T-cell (primary cell): Measurements from ENCODE around the gene CLCA4. TPM values are rescaled to one million over a fixed set of nuclear protein-coding genes. Genes with fewer than 3 reads are reported as not detected.
A peak's percentile ranks its signal among the peaks of the same experiment; 100 is the strongest.

Source experiments
- ATAC-seq, 4 experiments: fragments of 200-7000 bp in 3 of 4; fragments of 150-1000 bp in 1 of 4; cut with Tn5 transposase; replicated peaks in 1 of 4; 1 replicate in 3 of 4; 2 replicates in 1 of 4; pipeline ENCODE4 v1.10.0; 2021; ENCODE audit warnings: moderate library complexity in 3 of 4, mild to moderate bottlenecking in 2 of 4, moderate number of reproducible peaks in 1 of 4
- CTCF ChIA-PET, 2 donors: fragments of 300-600 bp; sonication (Branson Sonifier 250); formaldehyde crosslinking; loops; one replicate each; lab custom pipeline; 2022; ENCODE audit warnings: antibody characterized with exemption in 2 of 2; lab: Charles Lee
- POLR2A ChIA-PET, 2 donors: fragments of 300-600 bp; sonication (Branson Sonifier 250); formaldehyde crosslinking; loops; one replicate each; lab custom pipeline; 2022; ENCODE audit warnings: antibody characterized with exemption in 2 of 2; lab: Charles Lee
- DNase-seq, 35 experiments: peaks; one replicate each; pipeline versions ENCODE4 v3.0.0 to v3.0.0-alpha.2; 2013 to 2023
- H3K27ac ChIP-seq: one replicate; pipeline ENCODE4 v1.5.1; 2013; ENCODE audit warnings: low read length
- H3K27me3 ChIP-seq, 2 experiments: replicated peaks in 1 of 2; 1 replicate in 1 of 2; 2 replicates in 1 of 2; pipeline versions ENCODE4 v1.6.1 to v1.7.0; 2013; ENCODE audit warnings: low read length in 1 of 2, mixed read lengths in 1 of 2; ENCODE audit not compliant: control insufficient read depth in 2 of 2, insufficient read depth in 2 of 2; ENCODE audit errors: extremely low read depth in 1 of 2
- H3K36me3 ChIP-seq, 2 donors: 1 replicate in 1 of 2; 2 replicates in 1 of 2; pipeline versions ENCODE4 v1.6.1 to v1.7.0; 2013; ENCODE audit warnings: low read length in 1 of 2; ENCODE audit not compliant: control insufficient read depth in 2 of 2, insufficient read depth in 1 of 2; ENCODE audit errors: extremely low read depth in 1 of 2
- H3K4me1 ChIP-seq, 2 experiments: 1 replicate in 1 of 2; 2 replicates in 1 of 2; pipeline versions ENCODE4 v1.6.1 to v1.7.0; 2013; ENCODE audit warnings: low read length in 2 of 2, mixed read lengths in 1 of 2; ENCODE audit not compliant: insufficient read depth in 2 of 2, control insufficient read depth in 1 of 2; ENCODE audit errors: extremely low read depth in 1 of 2
- H3K4me3 ChIP-seq, 2 donors: 1 replicate in 1 of 2; 2 replicates in 1 of 2; pipeline versions ENCODE4 v1.5.1 to v1.7.0; 2013; ENCODE audit warnings: mild to moderate bottlenecking in 2 of 2, low read length in 1 of 2, moderate library complexity in 1 of 2; ENCODE audit not compliant: control insufficient read depth in 1 of 2; ENCODE audit errors: extremely low read depth in 1 of 2
- H3K9me3 ChIP-seq: 2 replicates; pipeline ENCODE4 v1.7.0; 2013
- H3K27ac Mint-ChIP-seq, 2 donors: one replicate each; pipeline ENCODE4 v1.8.0; 2020 to 2021; ENCODE audit warnings: mild to moderate bottlenecking in 2 of 2, mixed read lengths in 2 of 2
- H3K27me3 Mint-ChIP-seq, 2 donors: one replicate each; pipeline ENCODE4 v1.8.0; 2021 to 2022; ENCODE audit warnings: mixed read lengths in 2 of 2
- H3K36me3 Mint-ChIP-seq: one replicate; pipeline ENCODE4 v1.8.0; 2021; ENCODE audit warnings: mixed read lengths
- H3K4me1 Mint-ChIP-seq, 3 donors: one replicate each; pipeline ENCODE4 v1.8.0; 2020 to 2022; ENCODE audit warnings: mixed read lengths in 3 of 3, mild to moderate bottlenecking in 1 of 3
- H3K4me3 Mint-ChIP-seq, 3 donors: one replicate each; pipeline ENCODE4 v1.8.0; 2020 to 2022; ENCODE audit warnings: mild to moderate bottlenecking in 3 of 3, mixed read lengths in 3 of 3, moderate library complexity in 3 of 3
- H3K9me3 Mint-ChIP-seq, 3 donors: one replicate each; pipeline ENCODE4 v1.8.0; 2020 to 2022; ENCODE audit warnings: mixed read lengths in 3 of 3
- WGBS: methylation state at CpG from one replicate; pipeline ENCODE4 v1.1.5; 2013; ENCODE audit warnings: missing lambda C conversion rate; ENCODE audit not compliant: insufficient coverage; 5-methylcytosine and 5-hydroxymethylcytosine counted together
- total RNA-seq, 35 experiments: library from RNA in 6 of 35; stranded (reverse) in 6 of 35; fragments of 120-200 nt in 1 of 35; gene quantifications; one replicate each; pipeline versions ENCODE4 v1.2.1 to v1.2.4 and lab custom pipeline; 2013 to 2026

CLCA4 gene
- total RNA-seq, 5 donors from 2014 or later (not counting 1 experiment from before 2014, with no cell fraction given) = not detected

DNA sequence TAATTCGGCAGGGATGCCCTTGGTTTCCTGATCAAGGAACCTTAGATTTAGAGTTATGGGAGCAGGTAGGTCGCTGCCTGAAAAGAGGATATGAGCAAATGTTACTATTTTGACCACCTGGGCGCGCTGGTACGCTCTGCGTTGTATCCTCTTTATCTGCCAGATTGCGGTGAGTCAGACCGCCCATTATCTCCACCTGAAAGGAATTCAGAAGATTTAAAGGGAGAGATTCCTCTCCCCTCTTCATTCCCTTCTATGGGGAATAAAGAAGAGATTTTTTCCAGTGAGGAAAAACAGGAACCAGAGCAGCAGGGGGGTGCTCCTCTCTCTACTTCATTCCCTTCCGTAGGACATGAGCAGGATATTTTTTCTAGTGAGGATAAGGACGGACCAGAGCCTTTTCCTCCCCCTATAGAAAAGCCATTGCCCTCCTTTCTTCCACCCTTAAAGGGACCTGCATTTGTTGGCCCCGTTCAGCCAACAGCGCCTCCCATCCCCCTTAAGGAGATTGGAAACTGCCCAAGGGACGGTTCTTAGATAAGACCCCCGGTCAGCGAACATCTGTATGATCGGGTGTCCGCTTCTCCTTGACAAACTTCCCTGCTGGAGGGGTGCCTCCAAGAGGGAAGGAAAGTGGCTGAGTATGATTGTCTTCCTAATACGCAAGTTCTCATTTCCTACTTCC is 44.0 kb upstream of the CLCA4 start:
- ATAC-seq = peak in 3 of 4 experiments; percentile 46 to 57 (median 50)
- H3K27ac ChIP-seq = no peak overlapping the region
- Mint-ChIP-seq H3K4me1 (peaks cover 7 to 17% (median 11%) of the 10 kb centered on the region in 3 donors), H3K27me3 (peaks cover 4 to 17% of the 10 kb centered on the region in 2 donors), H3K4me3 (peak overlapping the region; percentile 71 to 82 (median 81)), H3K27ac (no peak overlapping the region), H3K9me3 (no peaks in the 10 kb centered on the region), H3K36me3 (no peaks in the 10 kb centered on the region)
- H3K27me3 ChIP-seq = peaks cover 0 to 11% of the 10 kb centered on the region in 2 experiments
- POLR2A ChIA-PET = no interaction called here
- WGBS = 78% methylated on average over 1 of the region's 18 CpGs
- peak overlapping the region; percentile 29 to 51 for H3K4me3 ChIP-seq
- no peaks in the 10 kb centered on the region for H3K36me3 ChIP-seq
- CTCF ChIA-PET = interaction anchor here (0.6 to 1.8 kb wide), 23 partner anchors 15 to 411 kb away, joined by 3 to 11 read pairs (median 4); partner anchors contain the start of genes CLCA2 (in 1 of the 2), HS2ST1 (in 1 of the 2), ODF2L (in 1 of the 2) and SELENOF (in 1 of the 2)
- peak in 4 of 35 experiments; percentile 5 to 36 (median 10) for DNase-seq
- peaks cover 0 to 18% of the 10 kb centered on the region in 2 experiments for H3K4me1 ChIP-seq
- no peaks in the 10 kb centered on the region for H3K9me3 ChIP-seq

DNA sequence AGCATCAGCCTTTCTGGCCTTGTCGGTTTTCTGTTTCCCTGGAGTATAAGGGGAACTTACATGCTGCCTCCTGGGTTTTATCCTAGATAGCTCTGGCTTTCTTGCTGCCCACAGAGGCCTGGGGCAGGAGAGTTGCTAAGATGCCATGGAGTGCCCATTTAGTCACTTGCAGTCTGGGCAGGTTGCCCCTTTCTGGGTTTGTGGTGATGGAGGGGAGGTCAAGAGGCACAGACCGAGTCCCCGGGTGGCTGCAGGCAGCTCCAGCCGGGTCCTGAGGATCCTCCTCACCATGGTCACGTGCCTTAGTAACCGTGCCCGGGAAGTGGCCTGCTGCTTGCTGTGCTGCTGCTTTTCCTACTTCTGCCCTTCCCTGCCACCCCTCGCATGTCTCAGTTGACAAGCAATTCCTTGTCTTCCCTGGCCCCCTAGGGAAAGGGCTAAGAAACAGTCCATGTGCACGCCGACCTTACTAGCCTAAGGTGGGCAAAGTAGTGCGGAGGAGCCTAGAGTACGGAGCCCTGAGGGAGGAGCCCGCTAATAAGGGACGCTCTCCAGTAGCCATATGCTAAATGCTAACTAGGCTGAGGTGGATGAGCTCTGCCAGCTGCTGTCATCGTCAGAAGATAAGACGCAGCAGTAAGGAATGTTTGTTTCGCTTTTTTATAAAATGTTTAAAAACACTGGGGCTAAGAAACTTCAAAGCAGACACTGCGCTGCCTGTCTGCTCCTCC is 43.3 kb upstream of the CLCA4 start:
- peak in 1 of 4 experiments; percentile 19 for ATAC-seq
- POLR2A ChIA-PET = interaction anchor here in 1 of 2 donors (0.6 kb wide), 1 partner anchor 107 kb away, joined by 7 read pairs; no protein-coding TSS in a partner anchor
- Histone ChIP-seq H3K4me1 (peaks cover 0 to 18% of the 10 kb centered on the region in 2 experiments), H3K4me3 (no peak overlapping the region), H3K36me3 (no peaks in the 10 kb centered on the region), H3K9me3 (no peaks in the 10 kb centered on the region), H3K27ac (no peak overlapping the region), H3K27me3 (peaks cover 0 to 10% of the 10 kb centered on the region in 2 experiments)
- peak overlapping the region in 2 of 3 donors; percentile 55 to 82 for H3K4me3 Mint-ChIP-seq
- peaks cover 7 to 17% (median 11%) of the 10 kb centered on the region in 3 donors for H3K4me1 Mint-ChIP-seq
- H3K27me3 Mint-ChIP-seq = peaks cover 2 to 10% of the 10 kb centered on the region in 2 donors
- H3K27ac Mint-ChIP-seq = no peak overlapping the region
- H3K9me3 Mint-ChIP-seq = no peaks in the 10 kb centered on the region
- DNase-seq = peak in 1 of 35 experiments; percentile 6
- WGBS = 70% methylated on average over 14 of the region's 18 CpGs
- CTCF ChIA-PET = interaction anchor here (1.0 to 6.1 kb wide), 8 partner anchors 11 to 192 kb away, joined by 3 to 22 read pairs (median 4); no protein-coding TSS in a partner anchor
- H3K36me3 Mint-ChIP-seq = no peaks in the 10 kb centered on the region

DNA sequence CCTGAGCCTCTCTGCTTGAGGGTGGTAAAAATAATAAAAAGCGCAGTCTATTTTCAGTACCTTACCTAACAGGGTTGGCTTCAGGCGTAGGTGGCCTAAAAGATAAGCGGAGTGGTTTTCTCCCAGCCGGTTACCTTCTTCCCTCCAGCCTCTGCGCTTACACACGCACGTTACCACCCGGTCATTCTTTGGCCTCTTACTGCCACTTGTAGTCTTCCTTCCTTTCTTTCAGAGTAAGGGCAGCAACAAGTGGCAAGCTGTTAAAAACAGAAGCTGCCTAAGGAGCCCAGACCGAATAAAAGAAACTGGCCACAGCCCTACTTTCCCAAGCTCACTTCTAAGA is 42.8 kb upstream of the CLCA4 start:
- Histone ChIP-seq H3K4me3 (no peak overlapping the region), H3K9me3 (no peaks in the 10 kb centered on the region), H3K27me3 (peaks cover 0 to 8% of the 10 kb centered on the region in 2 experiments), H3K36me3 (no peaks in the 10 kb centered on the region), H3K27ac (no peak overlapping the region), H3K4me1 (peaks cover 0 to 18% of the 10 kb centered on the region in 2 experiments)
- no peaks in the 10 kb centered on the region for H3K36me3 Mint-ChIP-seq
- peaks cover 0 to 8% of the 10 kb centered on the region in 2 donors for H3K27me3 Mint-ChIP-seq
- ATAC-seq = no peak
- POLR2A ChIA-PET = interaction anchor here in 1 of 2 donors (0.6 kb wide), 1 partner anchor 108 kb away, joined by 7 read pairs; no protein-coding TSS in a partner anchor
- H3K27ac Mint-ChIP-seq = no peak overlapping the region
- no peak for DNase-seq
- CTCF ChIA-PET = interaction anchor here (0.6 to 6.1 kb wide), 15 partner anchors 10 to 247 kb away, joined by 3 to 22 read pairs (median 4); no protein-coding TSS in a partner anchor
- peak overlapping the region in 1 of 3 donors; percentile 82 for H3K4me3 Mint-ChIP-seq
- WGBS = 66% methylated on average over 7 of the region's 9 CpGs
- H3K4me1 Mint-ChIP-seq = peaks cover 7 to 17% (median 11%) of the 10 kb centered on the region in 3 donors
- no peaks in the 10 kb centered on the region for H3K9me3 Mint-ChIP-seq

DNA sequence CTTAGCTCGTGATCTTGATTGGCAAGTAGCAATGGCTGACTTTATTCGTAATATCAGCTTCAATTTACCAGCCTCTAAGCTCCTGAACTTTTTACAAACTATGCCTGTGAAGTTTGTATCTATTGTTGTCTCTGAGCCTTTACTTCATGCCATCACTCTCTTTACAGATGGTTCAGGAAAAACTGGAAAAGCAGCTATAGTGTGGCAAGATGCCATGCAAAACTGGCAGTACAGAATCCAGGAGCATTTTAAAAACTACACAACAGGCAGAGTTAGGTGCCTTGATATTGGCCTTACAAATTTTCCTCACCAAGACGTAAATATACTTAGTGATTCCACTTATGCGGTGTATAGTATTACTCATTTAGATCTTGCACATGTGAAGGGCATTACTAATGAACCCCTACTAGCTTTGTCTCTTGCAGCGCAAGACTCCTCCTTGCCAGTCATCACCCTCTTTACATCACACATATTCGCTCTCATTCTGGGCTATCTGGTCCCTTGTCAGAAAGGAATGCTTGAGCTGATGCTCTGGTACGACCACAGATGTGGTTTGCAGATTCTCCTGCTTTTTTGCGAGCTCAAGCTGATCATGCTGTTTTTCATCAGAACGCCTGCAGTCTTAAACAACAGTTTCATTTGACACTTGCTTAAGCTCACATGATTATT is 41.8 kb upstream of the CLCA4 start:
- H3K36me3 Mint-ChIP-seq = no peaks in the 10 kb centered on the region
- H3K9me3 ChIP-seq = no peaks in the 10 kb centered on the region
- CTCF ChIA-PET = interaction anchor here (0.6 to 6.1 kb wide), 29 partner anchors 11 to 578 kb away, joined by 3 to 22 read pairs (median 4); no protein-coding TSS in a partner anchor
- DNase-seq (no peak), ATAC-seq (no peak)
- no peak overlapping the region for H3K27ac ChIP-seq
- H3K4me1 Mint-ChIP-seq = peaks cover 7 to 17% (median 11%) of the 10 kb centered on the region in 3 donors
- 78% methylated on average over 6 of the region's 9 CpGs for WGBS
- no peaks in the 10 kb centered on the region for H3K9me3 Mint-ChIP-seq
- POLR2A ChIA-PET = no interaction called here
- peaks cover 0 to 18% of the 10 kb centered on the region in 2 experiments for H3K4me1 ChIP-seq
- H3K27me3 Mint-ChIP-seq = peaks cover 3 to 8% of the 10 kb centered on the region in 2 donors
- no peak overlapping the region for H3K4me3 Mint-ChIP-seq
- peaks cover 0 to 8% of the 10 kb centered on the region in 2 experiments for H3K27me3 ChIP-seq
- no peak overlapping the region for H3K4me3 ChIP-seq
- no peak overlapping the region for H3K27ac Mint-ChIP-seq
- H3K36me3 ChIP-seq = no peaks in the 10 kb centered on the region

DNA sequence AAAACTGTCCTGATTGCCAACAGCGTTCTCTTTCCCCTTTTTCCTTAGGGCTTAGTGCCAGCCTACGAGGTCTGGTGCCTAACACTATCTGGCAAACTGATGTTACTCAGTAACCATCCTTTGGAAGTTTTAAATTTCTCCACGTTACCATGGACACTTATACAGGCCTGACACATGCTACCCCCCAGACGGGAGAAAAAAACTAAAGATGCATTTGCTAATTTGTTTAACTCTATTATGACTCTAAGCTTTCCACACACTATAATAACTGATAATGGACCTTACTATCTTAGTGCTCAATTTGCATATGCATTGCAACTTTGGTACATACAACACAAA is 41.3 kb upstream of the CLCA4 start:
- POLR2A ChIA-PET = no interaction called here

More for the DNA sequence above, 41.3 kb upstream of the CLCA4 start:
- H3K4me3 Mint-ChIP-seq = no peak overlapping the region
- H3K27me3 Mint-ChIP-seq = peaks cover 3 to 8% of the 10 kb centered on the region in 2 donors
- DNase-seq (no peak), ATAC-seq (no peak)
- Histone ChIP-seq H3K4me1 (peaks cover 0 to 18% of the 10 kb centered on the region in 2 experiments), H3K36me3 (no peaks in the 10 kb centered on the region), H3K4me3 (no peak overlapping the region), H3K27ac (no peak overlapping the region), H3K27me3 (peaks cover 0 to 8% of the 10 kb centered on the region in 2 experiments), H3K9me3 (no peaks in the 10 kb centered on the region)
- CTCF ChIA-PET = interaction anchor here (0.6 to 6.1 kb wide), 17 partner anchors 11 to 1325 kb away, joined by 3 to 22 read pairs (median 5); partner anchors contain the start of gene SH3GLB1 (in 1 of the 2)
- H3K9me3 Mint-ChIP-seq = no peaks in the 10 kb centered on the region
- H3K4me1 Mint-ChIP-seq = peaks cover 7 to 17% (median 11%) of the 10 kb centered on the region in 3 donors
- H3K36me3 Mint-ChIP-seq = no peaks in the 10 kb centered on the region
- WGBS = 62% methylated on average over 3 of the region's 4 CpGs
- no peak overlapping the region for H3K27ac Mint-ChIP-seq
